ENCODE measurements around the gene GRPEL2.

The GRPEL2 gene

GRCh38 chr5:149320791-149321330 is 24.4 kb upstream of the GRPEL2 start:
- DNase-seq, result peak; percentile 60

GRCh38 chr5:149322518-149322917 is 22.8 kb upstream of the GRPEL2 start:
- DNase-seq, result no peak

GRCh38 chr5:149323210-149323609 is 22.1 kb upstream of the GRPEL2 start:
- DNase-seq, result no peak

GRCh38 chr5:149323621-149324205 is 21.6 kb upstream of the GRPEL2 start:
- DNase-seq, result no peak

- DNase-seq, result no peak
Observed at GRCh38 chr5:149324641-149325040, 20.7 kb upstream of the GRPEL2 start.

GRCh38 chr5:149325166-149325735 is 20.0 kb upstream of the GRPEL2 start:
- no peak for DNase-seq

- no peak for DNase-seq
Observed at GRCh38 chr5:149325894-149326293, 19.4 kb upstream of the GRPEL2 start.

GRCh38 chr5:149326611-149327010 is 18.7 kb upstream of the GRPEL2 start:
- no peak for DNase-seq

- DNase-seq, result no peak
Observed at GRCh38 chr5:149328177-149328576, 17.1 kb upstream of the GRPEL2 start.

GRCh38 chr5:149333711-149334443 is 11.4 kb upstream of the GRPEL2 start:
- no peak for DNase-seq

GRCh38 chr5:149337736-149338135 is 7.6 kb upstream of the GRPEL2 start:
- peak; percentile 78 for DNase-seq

GRCh38 chr5:149338364-149338763 is 6.9 kb upstream of the GRPEL2 start:
- DNase-seq, result peak; percentile 14

GRCh38 chr5:149340920-149341319 is 4.4 kb upstream of the GRPEL2 start:
- DNase-seq, result no peak

- no peak for DNase-seq
Observed at GRCh38 chr5:149341876-149342275, 3.4 kb upstream of the GRPEL2 start.

- no peak for DNase-seq
Observed at GRCh38 chr5:149344151-149344550, 1.1 kb upstream of the GRPEL2 start.

- DNase-seq, result no peak
Observed at GRCh38 chr5:149345892-149346222, 558 bp downstream of the GRPEL2 start.

GRCh38 chr5:149348518-149348917 is 3.2 kb downstream of the GRPEL2 start:
- no peak for DNase-seq

GRCh38 chr5:149349382-149349781 is 4.1 kb downstream of the GRPEL2 start:
- no peak for DNase-seq

GRCh38 chr5:149352169-149352568 is 6.9 kb downstream of the GRPEL2 start:
- DNase-seq, result no peak

GRCh38 chr5:149353911-149354310 is 8.6 kb downstream of the GRPEL2 start:
- no peak for DNase-seq

- no peak for DNase-seq
Observed at GRCh38 chr5:149355688-149356087, 10.4 kb downstream of the GRPEL2 start.

GRCh38 chr5:149356391-149356790 is 11.1 kb downstream of the GRPEL2 start:
- DNase-seq, result no peak

- DNase-seq, result peak; percentile 95
Observed at GRCh38 chr5:149357370-149358293, 12.3 kb downstream of the GRPEL2 start, which contains the start of gene PCYOX1L. Gene PCYOX1L (plus strand): TSS chr5:149358046. CDS start chr5:149358069, 23 bp downstream.
